ENCODE results near the gene CXCR6. TPM values are rescaled to one million over a fixed set of nuclear protein-coding genes. Genes with fewer than 3 reads are reported as not detected.
A peak's percentile ranks its signal among the peaks of the same experiment; 100 is the strongest.

CXCR6 gene
- total and polyA plus RNA-seq, 3 experiments from 2014 or later: 5.8 to 70.8 (median 5.9) TPM

DNA sequence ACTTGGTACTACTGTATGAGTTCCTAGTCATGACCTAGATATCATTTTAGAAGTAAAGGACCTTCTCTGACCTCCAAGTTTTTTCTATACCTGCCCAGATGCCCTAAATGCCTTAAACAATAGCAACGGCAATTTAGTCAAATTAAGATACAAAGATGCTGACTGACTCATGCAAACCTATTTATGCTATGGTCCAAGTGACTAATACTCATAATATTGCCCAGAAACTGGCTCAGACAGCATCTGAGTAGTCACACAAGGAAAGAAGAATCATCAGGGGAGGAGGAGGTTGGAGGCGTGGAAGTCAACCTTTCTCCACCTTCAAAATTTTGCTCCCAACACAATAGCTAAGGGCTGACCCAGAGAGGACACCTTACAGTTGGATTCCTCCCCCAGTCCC lies 45.5 kb downstream of the CXCR6 start:
- H3K27ac ChIP-seq (ENCODE audit: low read depth, low read length): no peak overlapping the region

DNA sequence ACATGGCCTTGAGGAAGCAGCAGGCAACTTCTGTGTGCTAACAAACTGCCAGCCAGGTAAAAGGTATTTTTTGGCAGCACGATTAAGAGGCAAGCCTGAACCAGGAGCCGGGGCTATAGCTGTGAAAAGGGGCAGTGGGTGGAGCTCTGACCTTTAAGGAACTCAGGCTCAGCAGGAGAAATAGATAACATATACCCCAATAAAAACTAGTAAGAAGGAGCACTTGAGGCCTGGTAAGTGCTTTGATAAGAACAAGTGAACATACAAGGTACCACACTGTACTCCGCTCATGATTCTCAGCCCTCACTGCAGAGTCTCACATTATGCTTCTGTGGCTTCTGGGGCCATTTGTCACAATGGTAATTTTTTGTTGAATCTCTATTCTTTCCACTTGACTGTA lies 46.9 kb downstream of the CXCR6 start:
- Histone ChIP-seq H3K36me3 (ENCODE audit: insufficient read depth, low read length) (peaks cover 7% of the 10 kb centered on the region), H3K4me3 (ENCODE audit: low read length) (no peak overlapping the region), H3K4me1 (ENCODE audit: insufficient read depth, low read length) (peaks cover 74% of the 10 kb centered on the region), H3K27me3 (ENCODE audit: insufficient read depth, low read length, poor library complexity, severe bottlenecking) (no peaks in the 10 kb centered on the region), H3K9me3 (ENCODE audit: low read length) (no peaks in the 10 kb centered on the region), H3K27ac (ENCODE audit: low read depth, low read length) (no peak overlapping the region)
- Mint-ChIP-seq H3K36me3 (peaks cover 2 to 53% (median 17%) of the 10 kb centered on the region in 3 donors), H3K4me3 (peak overlapping the region in 6 of 7 donors; percentile 4 to 35 (median 18)), H3K27me3 (peaks cover 0 to 2% of the 10 kb centered on the region in 2 donors), H3K9me3 (peaks cover 0 to 2% (median 0%) of the 10 kb centered on the region in 5 donors), H3K4me1 (peaks cover 88 to 96% (median 92%) of the 10 kb centered on the region in 3 donors), H3K27ac (peak overlapping the region; percentile 16 to 93 (median 74))
- ChIA-PET POLR2A (no interaction called here), CTCF (interaction anchor here (1.2 to 2.1 kb wide), 3 partner anchors 14 to 88 kb away, joined by 3 to 10 read pairs (median 4); no protein-coding TSS in a partner anchor)
- no peak for DNase-seq

More for the DNA sequence above, 45.5 kb downstream of the CXCR6 start:
- Mint-ChIP-seq H3K27ac (peak overlapping the region; percentile 34 to 93 (median 88)), H3K27me3 (no peaks in the 10 kb centered on the region), H3K36me3 (peaks cover 8 to 66% (median 20%) of the 10 kb centered on the region in 3 donors), H3K4me1 (peaks cover 94 to 100% (median 95%) of the 10 kb centered on the region in 3 donors), H3K9me3 (no peaks in the 10 kb centered on the region), H3K4me3 (peak overlapping the region in 5 of 7 donors; percentile 15 to 59 (median 29))
- POLR2A ChIA-PET: no interaction called here
- Histone ChIP-seq H3K4me3 (ENCODE audit: low read length) (no peak overlapping the region), H3K9me3 (ENCODE audit: low read length) (no peaks in the 10 kb centered on the region), H3K27me3 (ENCODE audit: insufficient read depth, low read length, poor library complexity, severe bottlenecking) (no peaks in the 10 kb centered on the region), H3K4me1 (ENCODE audit: insufficient read depth, low read length) (peaks cover 71% of the 10 kb centered on the region), H3K36me3 (ENCODE audit: insufficient read depth, low read length) (peaks cover 19% of the 10 kb centered on the region)
- no peak for DNase-seq
- CTCF ChIA-PET: interaction anchor here (1.1 to 1.2 kb wide), 2 partner anchors 15 to 50 kb away, joined by 3 read pairs; no protein-coding TSS in a partner anchor

DNA sequence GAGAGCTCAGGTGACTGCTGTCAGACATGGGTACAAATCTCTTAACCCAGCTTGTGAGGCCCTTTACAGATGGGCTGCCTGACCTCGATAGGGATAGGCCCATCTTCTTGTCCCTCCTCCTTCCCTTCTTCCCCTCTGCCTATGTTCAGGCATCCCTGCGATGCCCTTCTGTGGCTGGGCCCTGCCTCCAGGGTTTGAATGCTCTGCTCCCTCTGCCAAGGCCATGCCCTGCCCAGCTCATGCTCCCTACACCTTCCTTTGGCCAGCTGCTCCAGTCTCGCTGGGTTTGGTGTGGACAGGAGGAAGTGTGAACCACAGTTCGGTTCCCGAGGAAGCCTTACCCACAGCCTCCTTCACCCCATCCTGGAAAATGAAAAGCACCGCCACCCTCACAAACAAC lies 48.1 kb downstream of the CXCR6 start:
- H3K36me3 ChIP-seq (ENCODE audit: insufficient read depth, low read length): peaks cover under 1% of the 10 kb centered on the region
- CTCF ChIA-PET: interaction anchor here (0.7 to 2.1 kb wide), 4 partner anchors 10 to 87 kb away, joined by 3 to 10 read pairs (median 4); no protein-coding TSS in a partner anchor
- Mint-ChIP-seq H3K9me3 (peaks cover 0 to 2% (median 0%) of the 10 kb centered on the region in 5 donors), H3K36me3 (peaks cover 0 to 48% (median 15%) of the 10 kb centered on the region in 3 donors), H3K27ac (peak overlapping the region; percentile 75 to 99 (median 94)), H3K4me1 (peaks cover 83 to 92% (median 87%) of the 10 kb centered on the region in 3 donors), H3K4me3 (peak overlapping the region; percentile 11 to 74 (median 56)), H3K27me3 (peaks cover 0 to 2% of the 10 kb centered on the region in 2 donors)
- no peaks in the 10 kb centered on the region for H3K9me3 ChIP-seq (ENCODE audit: low read length)
- H3K27ac ChIP-seq (ENCODE audit: low read depth, low read length): no peak overlapping the region
- POLR2A ChIA-PET: no interaction called here
- peaks cover 80% of the 10 kb centered on the region for H3K4me1 ChIP-seq (ENCODE audit: insufficient read depth, low read length)
- H3K4me3 ChIP-seq (ENCODE audit: low read length): no peak overlapping the region
- no peak for DNase-seq
- H3K27me3 ChIP-seq (ENCODE audit: insufficient read depth, low read length, poor library complexity, severe bottlenecking): no peaks in the 10 kb centered on the region

DNA sequence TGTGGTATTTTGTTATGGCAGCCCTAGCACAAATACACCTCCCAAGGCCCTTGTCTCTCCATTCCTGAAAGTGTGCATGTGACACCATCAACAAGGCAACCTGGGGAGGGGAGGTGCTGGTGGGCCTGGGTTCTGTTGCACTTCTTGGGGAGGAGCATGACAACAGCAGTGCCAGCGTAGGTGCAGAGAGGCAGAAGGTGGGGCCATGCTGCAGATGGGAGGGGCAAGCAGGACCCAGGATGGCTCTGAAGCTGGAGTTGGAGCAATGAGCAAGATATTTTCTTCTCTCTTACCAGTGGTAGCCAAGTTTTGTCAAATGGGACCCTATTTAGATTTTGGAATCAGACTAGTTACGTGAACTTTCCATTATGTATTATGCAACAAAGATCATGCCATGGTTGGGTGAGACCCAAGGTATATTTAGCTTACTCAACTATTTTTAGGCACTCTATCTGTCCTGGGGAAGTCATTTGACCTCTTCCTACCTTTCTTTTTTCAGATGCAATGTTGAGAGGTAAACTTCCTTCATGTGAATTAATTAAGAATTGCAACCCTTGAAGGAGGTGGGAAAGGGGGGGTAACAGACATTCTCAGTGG lies 49.0 kb downstream of the CXCR6 start:
- no peak overlapping the region for H3K27ac ChIP-seq (ENCODE audit: low read depth, low read length)
- no peak overlapping the region for H3K4me3 ChIP-seq (ENCODE audit: low read length)
- peaks cover 82 to 91% (median 84%) of the 10 kb centered on the region in 3 donors for H3K4me1 Mint-ChIP-seq
- H3K4me3 Mint-ChIP-seq: peak overlapping the region; percentile 11 to 92 (median 77)
- peak overlapping the region; percentile 75 to 99 (median 94) for H3K27ac Mint-ChIP-seq
- H3K9me3 ChIP-seq (ENCODE audit: low read length): no peaks in the 10 kb centered on the region
- POLR2A ChIA-PET: no interaction called here
- CTCF ChIA-PET: interaction anchor here (2.5 to 2.6 kb wide), 2 partner anchors 8 to 26 kb away, joined by 9 to 14 read pairs; no protein-coding TSS in a partner anchor
- no peaks in the 10 kb centered on the region for H3K36me3 ChIP-seq (ENCODE audit: insufficient read depth, low read length)
- peaks cover 0 to 45% (median 9%) of the 10 kb centered on the region in 3 donors for H3K36me3 Mint-ChIP-seq
- H3K9me3 Mint-ChIP-seq: peaks cover 0 to 2% (median 0%) of the 10 kb centered on the region in 5 donors
- DNase-seq: no peak
- no peaks in the 10 kb centered on the region for H3K27me3 ChIP-seq (ENCODE audit: insufficient read depth, low read length, poor library complexity, severe bottlenecking)
- H3K4me1 ChIP-seq (ENCODE audit: insufficient read depth, low read length): peaks cover 74% of the 10 kb centered on the region
- H3K27me3 Mint-ChIP-seq: peaks cover 0 to 2% of the 10 kb centered on the region in 2 donors

DNA sequence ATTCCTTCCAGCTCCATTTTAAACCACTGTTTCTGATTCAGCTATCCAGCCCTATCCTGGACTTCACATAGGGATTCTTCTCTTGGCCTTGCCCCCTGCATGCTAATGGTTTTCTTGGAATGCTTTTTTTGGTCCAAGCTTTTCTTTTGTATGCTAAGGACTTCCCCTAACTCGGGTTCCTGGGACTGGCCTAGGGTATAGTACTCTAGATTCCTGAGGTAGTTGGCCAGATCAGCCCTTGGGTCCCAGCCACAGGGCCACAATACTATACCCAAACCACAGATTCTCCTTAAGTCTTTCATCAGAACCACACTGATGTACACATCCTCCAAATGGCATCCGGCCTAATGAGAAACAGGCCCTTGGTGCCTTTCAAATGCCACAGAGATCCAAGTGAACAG lies 49.6 kb downstream of the CXCR6 start:
- peak overlapping the region; percentile 30 for H3K4me3 ChIP-seq (ENCODE audit: low read length)
- no peak for DNase-seq
- peaks cover 0 to 2% (median 0%) of the 10 kb centered on the region in 5 donors for H3K9me3 Mint-ChIP-seq

DNA sequence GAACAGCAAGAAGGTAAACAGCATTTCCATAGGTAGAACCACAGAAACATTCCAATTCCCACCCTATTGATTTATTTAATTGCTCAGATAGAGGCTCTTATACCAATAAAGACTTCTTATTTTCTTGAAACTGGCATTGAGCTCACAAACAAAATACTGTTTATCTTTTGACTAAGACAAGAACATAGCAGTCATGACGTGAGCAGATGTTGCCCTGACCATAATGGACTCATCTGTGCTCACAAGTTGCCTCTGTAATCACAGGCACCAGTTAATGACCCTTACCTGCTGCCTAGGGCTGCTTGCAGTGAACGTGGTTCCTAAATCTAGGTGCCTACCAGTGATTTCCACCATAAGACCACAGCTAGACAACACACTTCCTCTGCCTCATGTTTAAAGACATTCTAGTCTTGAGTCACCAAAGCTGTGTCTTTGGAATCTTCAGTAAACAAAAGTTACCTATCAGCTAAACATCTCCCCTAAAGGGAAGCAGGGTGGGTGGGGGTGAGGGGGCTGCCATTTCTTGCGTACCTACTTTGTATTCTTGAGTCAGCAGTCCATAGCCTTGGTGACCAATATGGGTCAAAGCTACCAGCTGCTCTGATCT lies 50.3 kb downstream of the CXCR6 start:
- POLR2A ChIA-PET: interaction anchor here (0.6 to 3.3 kb wide), 9 partner anchors 10 to 75 kb away, joined by 3 to 17 read pairs (median 6); partner anchors contain the start of gene CXCR6
- H3K9me3 Mint-ChIP-seq: peaks cover 0 to 2% (median 0%) of the 10 kb centered on the region in 5 donors
- H3K36me3 Mint-ChIP-seq: peaks cover 0 to 36% (median 5%) of the 10 kb centered on the region in 3 donors
- Histone ChIP-seq H3K27ac (ENCODE audit: low read depth, low read length) (peak overlapping the region; percentile 41), H3K9me3 (ENCODE audit: low read length) (no peaks in the 10 kb centered on the region), H3K4me1 (ENCODE audit: insufficient read depth, low read length) (peaks cover 62% of the 10 kb centered on the region), H3K4me3 (ENCODE audit: low read length) (peak overlapping the region; percentile 30), H3K36me3 (ENCODE audit: insufficient read depth, low read length) (no peaks in the 10 kb centered on the region), H3K27me3 (ENCODE audit: insufficient read depth, low read length, poor library complexity, severe bottlenecking) (no peaks in the 10 kb centered on the region)
- H3K4me1 Mint-ChIP-seq: peaks cover 69 to 78% (median 71%) of the 10 kb centered on the region in 3 donors
- peaks cover 0 to 2% of the 10 kb centered on the region in 2 donors for H3K27me3 Mint-ChIP-seq
- CTCF ChIA-PET: interaction anchor here (0.7 to 3.9 kb wide), 13 partner anchors 10 to 86 kb away, joined by 3 to 26 read pairs (median 6); partner anchors contain the start of gene CXCR6
- peak overlapping the region; percentile 89 to 99 (median 94) for H3K27ac Mint-ChIP-seq
- peak overlapping the region; percentile 68 to 92 (median 77) for H3K4me3 Mint-ChIP-seq
- peak; percentile 17 to 63 (median 29) for DNase-seq

More for the DNA sequence above, 49.6 kb downstream of the CXCR6 start:
- peaks cover 76 to 85% (median 78%) of the 10 kb centered on the region in 3 donors for H3K4me1 Mint-ChIP-seq
- H3K4me3 Mint-ChIP-seq: peak overlapping the region; percentile 68 to 92 (median 77)
- Histone ChIP-seq H3K4me1 (ENCODE audit: insufficient read depth, low read length) (peaks cover 69% of the 10 kb centered on the region), H3K27ac (ENCODE audit: low read depth, low read length) (peak overlapping the region; percentile 41), H3K9me3 (ENCODE audit: low read length) (no peaks in the 10 kb centered on the region), H3K36me3 (ENCODE audit: insufficient read depth, low read length) (no peaks in the 10 kb centered on the region), H3K27me3 (ENCODE audit: insufficient read depth, low read length, poor library complexity, severe bottlenecking) (no peaks in the 10 kb centered on the region)
- H3K27ac Mint-ChIP-seq: peak overlapping the region; percentile 89 to 99 (median 94)
- H3K36me3 Mint-ChIP-seq: peaks cover 0 to 41% (median 8%) of the 10 kb centered on the region in 3 donors
- CTCF ChIA-PET: interaction anchor here (0.7 to 3.9 kb wide), 8 partner anchors 9 to 87 kb away, joined by 3 to 26 read pairs (median 6); partner anchors contain the start of gene CXCR6
- peaks cover 0 to 2% of the 10 kb centered on the region in 2 donors for H3K27me3 Mint-ChIP-seq
- POLR2A ChIA-PET: interaction anchor here (1.3 to 1.7 kb wide), 2 partner anchors 10 to 48 kb away, joined by 3 to 5 read pairs; no protein-coding TSS in a partner anchor

DNA sequence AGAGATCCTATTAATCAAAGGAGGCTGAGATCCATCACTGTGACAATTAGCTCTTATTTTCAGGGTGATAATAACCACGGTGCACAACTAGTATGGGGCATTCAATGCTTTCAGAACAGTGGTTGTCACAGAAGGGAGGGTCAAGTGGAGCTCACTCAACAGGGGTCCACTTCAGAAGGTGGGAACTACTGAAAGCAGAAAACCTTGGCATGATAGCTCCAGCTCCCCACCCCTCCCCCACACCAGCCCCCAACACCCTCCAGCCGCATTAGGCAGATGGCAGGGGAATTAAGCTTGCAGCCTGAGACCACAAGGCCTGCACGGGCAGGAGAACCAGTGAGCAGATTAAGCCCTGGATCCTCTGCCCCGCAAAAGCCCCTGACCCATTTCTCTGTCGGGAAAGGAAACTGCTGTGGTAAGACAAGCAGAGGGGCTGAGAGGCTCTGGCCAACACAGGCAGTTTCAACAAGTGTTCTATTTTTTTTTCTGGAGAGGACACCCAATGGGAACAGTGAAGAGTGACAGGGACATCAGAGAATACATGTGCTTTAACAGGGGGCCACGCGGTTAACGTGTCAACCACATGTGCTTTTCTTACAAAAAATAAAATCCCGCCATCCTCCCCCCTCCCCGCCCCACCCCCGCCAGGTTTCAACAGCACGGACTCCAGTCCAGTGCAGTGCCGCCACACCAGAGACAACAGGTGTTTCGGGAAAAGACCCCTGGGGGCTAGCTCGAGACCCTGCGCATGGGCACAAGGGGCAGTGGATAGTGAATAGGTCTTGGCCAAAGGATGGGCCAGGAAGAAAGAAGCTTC lies 51.4 kb downstream of the CXCR6 start:
- Mint-ChIP-seq H3K4me1 (peaks cover 58 to 67% (median 60%) of the 10 kb centered on the region in 3 donors), H3K9me3 (peaks cover 0 to 2% (median 0%) of the 10 kb centered on the region in 5 donors), H3K4me3 (peak overlapping the region; percentile 88 to 96 (median 92)), H3K27ac (peak overlapping the region; percentile 88 to 99 (median 94)), H3K36me3 (peaks cover under 1 to 30% (median 3%) of the 10 kb centered on the region in 3 donors), H3K27me3 (peaks cover 0 to 2% of the 10 kb centered on the region in 2 donors)
- H3K4me1 ChIP-seq (ENCODE audit: insufficient read depth, low read length): peaks cover 51% of the 10 kb centered on the region
- ChIA-PET POLR2A (interaction anchor here (0.6 to 3.3 kb wide), 10 partner anchors 8 to 74 kb away, joined by 3 to 17 read pairs (median 6); partner anchors contain the start of gene CXCR6), CTCF (interaction anchor here (0.6 to 3.9 kb wide), 13 partner anchors 11 to 85 kb away, joined by 3 to 26 read pairs (median 5); partner anchors contain the start of gene CXCR6)
- H3K27ac ChIP-seq (ENCODE audit: low read depth, low read length): peak overlapping the region; percentile 87
- H3K36me3 ChIP-seq (ENCODE audit: insufficient read depth, low read length): no peaks in the 10 kb centered on the region
- peak; percentile 35 to 84 (median 65) for DNase-seq
- H3K27me3 ChIP-seq (ENCODE audit: insufficient read depth, low read length, poor library complexity, severe bottlenecking): no peaks in the 10 kb centered on the region
- H3K9me3 ChIP-seq (ENCODE audit: low read length): no peaks in the 10 kb centered on the region
- H3K4me3 ChIP-seq (ENCODE audit: low read length): peak overlapping the region; percentile 91

Data from CD8-positive, alpha-beta memory T cell (primary cell).